ENCODE measurements around the gene ITGAD.

DNA sequence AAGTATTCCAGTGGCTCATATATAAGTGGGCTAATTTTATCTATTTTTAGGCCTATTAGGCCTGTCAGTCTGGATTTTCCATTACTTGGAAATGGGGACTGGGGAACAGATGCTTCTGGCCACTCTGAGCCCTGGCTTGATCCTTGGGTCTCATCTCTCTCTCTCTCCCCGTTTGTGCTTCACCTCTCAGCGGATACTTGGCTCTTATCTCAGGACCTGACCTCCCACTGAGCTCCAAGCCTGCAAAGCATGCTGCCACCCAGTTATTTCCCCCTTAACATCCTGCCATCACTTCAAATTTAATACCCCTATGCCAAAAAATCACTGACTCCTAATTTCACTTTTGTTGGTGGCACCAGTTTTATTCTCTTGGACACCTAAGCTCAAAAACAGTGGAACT is 45.3 kb downstream of the ITGAD start:
- TF ChIP-seq, protein P1, sequence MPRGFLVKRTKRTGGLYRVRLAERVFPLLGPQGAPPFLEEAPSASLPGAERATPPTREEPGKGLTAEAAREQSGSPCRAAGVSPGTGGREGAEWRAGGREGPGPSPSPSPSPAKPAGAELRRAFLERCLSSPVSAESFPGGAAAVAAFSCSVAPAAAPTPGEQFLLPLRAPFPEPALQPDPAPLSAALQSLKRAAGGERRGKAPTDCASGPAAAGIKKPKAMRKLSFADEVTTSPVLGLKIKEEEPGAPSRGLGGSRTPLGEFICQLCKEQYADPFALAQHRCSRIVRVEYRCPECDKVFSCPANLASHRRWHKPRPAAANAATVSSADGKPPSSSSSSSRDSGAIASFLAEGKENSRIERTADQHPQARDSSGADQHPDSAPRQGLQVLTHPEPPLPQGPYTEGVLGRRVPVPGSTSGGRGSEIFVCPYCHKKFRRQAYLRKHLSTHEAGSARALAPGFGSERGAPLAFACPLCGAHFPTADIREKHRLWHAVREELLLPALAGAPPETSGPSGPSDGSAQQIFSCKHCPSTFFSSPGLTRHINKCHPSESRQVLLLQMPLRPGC (tag by site-specific recombination; IDR thresholded peaks at IDR 0.05), result no peak
- TF ChIP-seq ZNF843 (tag by site-specific recombination; IDR thresholded peaks at IDR 0.05) (no peak), KLF16 (tag by site-specific recombination; IDR thresholded peaks at IDR 0.05) (no peak), GLI2 (tag by site-specific recombination; IDR thresholded peaks at IDR 0.05; ENCODE audit: borderline replicate concordance, low read depth) (no peak)
- TF ChIP-seq, protein P2, sequence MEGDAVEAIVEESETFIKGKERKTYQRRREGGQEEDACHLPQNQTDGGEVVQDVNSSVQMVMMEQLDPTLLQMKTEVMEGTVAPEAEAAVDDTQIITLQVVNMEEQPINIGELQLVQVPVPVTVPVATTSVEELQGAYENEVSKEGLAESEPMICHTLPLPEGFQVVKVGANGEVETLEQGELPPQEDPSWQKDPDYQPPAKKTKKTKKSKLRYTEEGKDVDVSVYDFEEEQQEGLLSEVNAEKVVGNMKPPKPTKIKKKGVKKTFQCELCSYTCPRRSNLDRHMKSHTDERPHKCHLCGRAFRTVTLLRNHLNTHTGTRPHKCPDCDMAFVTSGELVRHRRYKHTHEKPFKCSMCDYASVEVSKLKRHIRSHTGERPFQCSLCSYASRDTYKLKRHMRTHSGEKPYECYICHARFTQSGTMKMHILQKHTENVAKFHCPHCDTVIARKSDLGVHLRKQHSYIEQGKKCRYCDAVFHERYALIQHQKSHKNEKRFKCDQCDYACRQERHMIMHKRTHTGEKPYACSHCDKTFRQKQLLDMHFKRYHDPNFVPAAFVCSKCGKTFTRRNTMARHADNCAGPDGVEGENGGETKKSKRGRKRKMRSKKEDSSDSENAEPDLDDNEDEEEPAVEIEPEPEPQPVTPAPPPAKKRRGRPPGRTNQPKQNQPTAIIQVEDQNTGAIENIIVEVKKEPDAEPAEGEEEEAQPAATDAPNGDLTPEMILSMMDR (tag by site-specific recombination; IDR thresholded peaks at IDR 0.05), result no peak
- TF ChIP-seq, protein P3, sequence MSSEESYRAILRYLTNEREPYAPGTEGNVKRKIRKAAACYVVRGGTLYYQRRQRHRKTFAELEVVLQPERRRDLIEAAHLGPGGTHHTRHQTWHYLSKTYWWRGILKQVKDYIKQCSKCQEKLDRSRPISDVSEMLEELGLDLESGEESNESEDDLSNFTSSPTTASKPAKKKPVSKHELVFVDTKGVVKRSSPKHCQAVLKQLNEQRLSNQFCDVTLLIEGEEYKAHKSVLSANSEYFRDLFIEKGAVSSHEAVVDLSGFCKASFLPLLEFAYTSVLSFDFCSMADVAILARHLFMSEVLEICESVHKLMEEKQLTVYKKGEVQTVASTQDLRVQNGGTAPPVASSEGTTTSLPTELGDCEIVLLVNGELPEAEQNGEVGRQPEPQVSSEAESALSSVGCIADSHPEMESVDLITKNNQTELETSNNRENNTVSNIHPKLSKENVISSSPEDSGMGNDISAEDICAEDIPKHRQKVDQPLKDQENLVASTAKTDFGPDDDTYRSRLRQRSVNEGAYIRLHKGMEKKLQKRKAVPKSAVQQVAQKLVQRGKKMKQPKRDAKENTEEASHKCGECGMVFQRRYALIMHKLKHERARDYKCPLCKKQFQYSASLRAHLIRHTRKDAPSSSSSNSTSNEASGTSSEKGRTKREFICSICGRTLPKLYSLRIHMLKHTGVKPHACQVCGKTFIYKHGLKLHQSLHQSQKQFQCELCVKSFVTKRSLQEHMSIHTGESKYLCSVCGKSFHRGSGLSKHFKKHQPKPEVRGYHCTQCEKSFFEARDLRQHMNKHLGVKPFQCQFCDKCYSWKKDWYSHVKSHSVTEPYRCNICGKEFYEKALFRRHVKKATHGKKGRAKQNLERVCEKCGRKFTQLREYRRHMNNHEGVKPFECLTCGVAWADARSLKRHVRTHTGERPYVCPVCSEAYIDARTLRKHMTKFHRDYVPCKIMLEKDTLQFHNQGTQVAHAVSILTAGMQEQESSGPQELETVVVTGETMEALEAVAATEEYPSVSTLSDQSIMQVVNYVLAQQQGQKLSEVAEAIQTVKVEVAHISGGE (tag by site-specific recombination; conservative IDR thresholded peaks at IDR 0.05; ENCODE audit: low read depth), result no peak
